Measurements from ENCODE around the gene PRMT5. TPM values are rescaled to one million over a fixed set of nuclear protein-coding genes. Genes with fewer than 3 reads are reported as not detected.

Gene PRMT5
- total and polyA plus RNA-seq, 2 donors: 31.8 to 76.4 TPM

GRCh38 chr14:22877000-22877501 lies 52.1 kb downstream of the PRMT5 start:
- peaks cover 0 to 4% of the 10 kb centered on the region in 2 donors for H3K27me3 ChIP-seq (ENCODE audit: control insufficient read depth in 2 of 2, insufficient read depth in 1 of 2, low read length in 1 of 2)
- peaks cover 50 to 54% of the 10 kb centered on the region in 2 donors for H3K36me3 ChIP-seq (ENCODE audit: control insufficient read depth in 2 of 2, insufficient read depth in 2 of 2, low read length in 1 of 2)
- no peaks in the 10 kb centered on the region for H3K9me3 ChIP-seq (ENCODE audit: control insufficient read depth in 2 of 2, insufficient read depth in 1 of 2, low read length in 1 of 2)
- no peak overlapping the region for H3K27ac ChIP-seq (ENCODE audit: low read depth in 1 of 2, low read length in 1 of 2)
- peaks cover 5 to 10% of the 10 kb centered on the region in 2 donors for H3K4me1 ChIP-seq (ENCODE audit: control insufficient read depth in 2 of 2, insufficient read depth in 2 of 2, low read length in 2 of 2)
- WGBS: 99% methylated on average over 22 of the region's 22 CpGs
- DNase-seq (ENCODE audit: low read depth in 6 of 9, low spot score in 9 of 9): no peak
- no peak overlapping the region for H3K4me3 ChIP-seq (ENCODE audit: low read length in 2 of 2)

DNA sequence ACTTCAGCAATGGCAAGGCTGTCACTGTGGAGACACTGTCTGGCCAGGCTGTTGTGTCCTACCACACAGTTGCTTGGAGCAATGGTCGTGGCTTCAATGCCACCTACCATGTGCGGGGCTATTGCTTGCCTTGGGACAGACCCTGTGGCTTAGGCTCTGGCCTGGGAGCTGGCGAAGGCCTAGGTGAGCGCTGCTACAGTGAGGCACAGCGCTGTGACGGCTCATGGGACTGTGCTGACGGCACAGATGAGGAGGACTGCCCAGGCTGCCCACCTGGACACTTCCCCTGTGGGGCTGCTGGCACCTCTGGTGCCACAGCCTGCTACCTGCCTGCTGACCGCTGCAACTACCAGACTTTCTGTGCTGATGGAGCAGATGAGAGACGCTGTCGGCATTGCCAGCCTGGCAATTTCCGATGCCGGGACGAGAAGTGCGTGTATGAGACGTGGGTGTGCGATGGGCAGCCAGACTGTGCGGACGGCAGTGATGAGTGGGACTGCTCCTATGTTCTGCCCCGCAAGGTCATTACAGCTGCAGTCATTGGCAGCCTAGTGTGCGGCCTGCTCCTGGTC lies 53.3 kb downstream of the PRMT5 start:
- Histone ChIP-seq H3K4me3 (ENCODE audit: low read length in 2 of 2) (no peak overlapping the region), H3K4me1 (ENCODE audit: control insufficient read depth in 2 of 2, insufficient read depth in 2 of 2, low read length in 2 of 2) (peaks cover 5 to 8% of the 10 kb centered on the region in 2 donors), H3K36me3 (ENCODE audit: control insufficient read depth in 2 of 2, insufficient read depth in 2 of 2, low read length in 1 of 2) (peaks cover 50 to 54% of the 10 kb centered on the region in 2 donors), H3K9me3 (ENCODE audit: control insufficient read depth in 2 of 2, insufficient read depth in 1 of 2, low read length in 1 of 2) (no peaks in the 10 kb centered on the region), H3K27ac (ENCODE audit: low read depth in 1 of 2, low read length in 1 of 2) (no peak overlapping the region), H3K27me3 (ENCODE audit: control insufficient read depth in 2 of 2, insufficient read depth in 1 of 2, low read length in 1 of 2) (no peaks in the 10 kb centered on the region)
- DNase-seq (ENCODE audit: low read depth in 6 of 9, low spot score in 9 of 9): no peak
- WGBS: 99% methylated on average over 20 of the region's 20 CpGs

- peaks cover 5 to 12% of the 10 kb centered on the region in 2 donors for H3K4me1 ChIP-seq (ENCODE audit: control insufficient read depth in 2 of 2, insufficient read depth in 2 of 2, low read length in 2 of 2)
- H3K27ac ChIP-seq (ENCODE audit: low read depth in 1 of 2, low read length in 1 of 2): no peak overlapping the region
- H3K9me3 ChIP-seq (ENCODE audit: control insufficient read depth in 2 of 2, insufficient read depth in 1 of 2, low read length in 1 of 2): no peaks in the 10 kb centered on the region
- WGBS: over 99% methylated on average over 15 of the region's 15 CpGs
- H3K36me3 ChIP-seq (ENCODE audit: control insufficient read depth in 2 of 2, insufficient read depth in 2 of 2, low read length in 1 of 2): peaks cover 50 to 54% of the 10 kb centered on the region in 2 donors
- DNase-seq (ENCODE audit: low read depth in 6 of 9, low spot score in 9 of 9): no peak
- no peaks in the 10 kb centered on the region for H3K27me3 ChIP-seq (ENCODE audit: control insufficient read depth in 2 of 2, insufficient read depth in 1 of 2, low read length in 1 of 2)
- H3K4me3 ChIP-seq (ENCODE audit: low read length in 2 of 2): no peak overlapping the region
Observed at GRCh38 chr14:22875003-22875747, 54.0 kb downstream of the PRMT5 start.

GRCh38 chr14:22872833-22873520 lies 56.2 kb downstream of the PRMT5 start:
- Histone ChIP-seq H3K36me3 (ENCODE audit: control insufficient read depth in 2 of 2, insufficient read depth in 2 of 2, low read length in 1 of 2) (peaks cover 42 to 47% of the 10 kb centered on the region in 2 donors), H3K27ac (ENCODE audit: low read depth in 1 of 2, low read length in 1 of 2) (no peak overlapping the region), H3K4me3 (ENCODE audit: low read length in 2 of 2) (peak overlapping the region; percentile 68 to 88), H3K9me3 (ENCODE audit: control insufficient read depth in 2 of 2, insufficient read depth in 1 of 2, low read length in 1 of 2) (no peaks in the 10 kb centered on the region), H3K27me3 (ENCODE audit: control insufficient read depth in 2 of 2, insufficient read depth in 1 of 2, low read length in 1 of 2) (no peaks in the 10 kb centered on the region), H3K4me1 (ENCODE audit: control insufficient read depth in 2 of 2, insufficient read depth in 2 of 2, low read length in 2 of 2) (peaks cover 5 to 14% of the 10 kb centered on the region in 2 donors)
- DNase-seq (ENCODE audit: low read depth in 6 of 9, low spot score in 9 of 9): no peak
- WGBS: 77% methylated on average over 10 of the region's 10 CpGs

- peak overlapping the region; percentile 68 to 88 for H3K4me3 ChIP-seq (ENCODE audit: low read length in 2 of 2)
- no peaks in the 10 kb centered on the region for H3K27me3 ChIP-seq (ENCODE audit: control insufficient read depth in 2 of 2, insufficient read depth in 1 of 2, low read length in 1 of 2)
- peaks cover 34 to 39% of the 10 kb centered on the region in 2 donors for H3K36me3 ChIP-seq (ENCODE audit: control insufficient read depth in 2 of 2, insufficient read depth in 2 of 2, low read length in 1 of 2)
- under 1% methylated on average over 45 of the region's 45 CpGs for WGBS
- peaks cover 5 to 14% of the 10 kb centered on the region in 2 donors for H3K4me1 ChIP-seq (ENCODE audit: control insufficient read depth in 2 of 2, insufficient read depth in 2 of 2, low read length in 2 of 2)
- peak overlapping the region; percentile 92 to 98 for H3K27ac ChIP-seq (ENCODE audit: low read depth in 1 of 2, low read length in 1 of 2)
- DNase-seq (ENCODE audit: low read depth in 6 of 9, low spot score in 9 of 9): peak in 6 of 9 donors; percentile 58 to 88 (median 77)
- no peaks in the 10 kb centered on the region for H3K9me3 ChIP-seq (ENCODE audit: control insufficient read depth in 2 of 2, insufficient read depth in 1 of 2, low read length in 1 of 2)
Observed at GRCh38 chr14:22872033-22872832, 56.9 kb downstream of the PRMT5 start.

DNA sequence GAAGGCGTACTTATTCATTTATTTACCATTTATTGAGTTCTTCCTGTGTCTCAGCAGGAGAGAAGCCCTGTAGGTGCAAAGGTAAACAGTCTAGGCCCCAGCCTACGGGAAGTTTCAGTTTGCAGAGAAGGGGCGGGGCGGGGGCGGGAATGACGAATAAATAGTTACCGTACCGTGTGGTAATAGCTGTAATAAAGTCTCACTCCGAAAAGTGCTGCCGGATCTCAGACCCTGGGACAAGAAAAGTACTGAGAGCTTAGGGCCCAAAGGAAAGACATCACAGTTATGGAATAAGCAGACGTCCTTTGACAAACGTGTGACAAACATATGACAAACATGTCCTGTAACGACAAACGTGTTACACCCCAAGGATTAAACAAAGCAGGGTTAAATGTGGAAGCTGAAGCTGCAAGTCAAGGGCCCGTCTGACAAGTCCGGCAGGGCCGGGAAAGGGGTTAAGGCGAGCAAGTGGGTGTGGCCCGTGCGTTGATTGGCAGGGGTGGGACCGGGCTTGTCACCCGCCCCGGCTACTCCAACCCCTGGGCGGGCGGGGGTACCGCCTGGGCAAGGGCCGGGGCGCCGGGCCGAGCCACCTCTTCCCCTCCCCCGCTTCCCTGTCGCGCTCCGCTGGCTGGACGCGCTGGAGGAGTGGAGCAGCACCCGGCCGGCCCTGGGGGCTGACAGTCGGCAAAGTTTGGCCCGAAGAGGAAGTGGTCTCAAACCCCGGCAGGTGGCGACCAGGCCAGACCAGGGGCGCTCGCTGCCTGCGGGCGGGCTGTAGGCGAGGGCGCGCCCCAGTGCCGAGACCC lies 57.7 kb downstream of the PRMT5 start, which contains the start of gene LRP10:
Gene LRP10, plus strand, starts transcription at position 517 of the 809 bp plus-strand sequence. CDS start 564 bp downstream, outside the sequence.
- Histone ChIP-seq H3K9me3 (ENCODE audit: control insufficient read depth in 2 of 2, insufficient read depth in 1 of 2, low read length in 1 of 2) (no peaks in the 10 kb centered on the region), H3K4me3 (ENCODE audit: low read length in 2 of 2) (peak within 1 kb of the TSS; percentile 68 to 88), H3K27ac (ENCODE audit: low read depth in 1 of 2, low read length in 1 of 2) (peak within 1 kb of the TSS; percentile 92 to 98), H3K36me3 (ENCODE audit: control insufficient read depth in 2 of 2, insufficient read depth in 2 of 2, low read length in 1 of 2) (peaks cover 26 to 31% of the 10 kb centered on the region in 2 donors), H3K4me1 (ENCODE audit: control insufficient read depth in 2 of 2, insufficient read depth in 2 of 2, low read length in 2 of 2) (peaks cover 5 to 14% of the 10 kb centered on the region in 2 donors), H3K27me3 (ENCODE audit: control insufficient read depth in 2 of 2, insufficient read depth in 1 of 2, low read length in 1 of 2) (no peaks in the 10 kb centered on the region)
- peak in 6 of 9 donors; percentile 64 to 88 (median 76) for DNase-seq (ENCODE audit: low read depth in 6 of 9, low spot score in 9 of 9)
- WGBS: 1% methylated on average over 50 of the region's 50 CpGs

GRCh38 chr14:22870811-22871223 lies 58.4 kb downstream of the PRMT5 start:
- H3K4me3 ChIP-seq (ENCODE audit: low read length in 2 of 2): peak overlapping the region; percentile 68 to 88
- peak in 1 of 9 donors; percentile 65 for DNase-seq (ENCODE audit: low read depth in 6 of 9, low spot score in 9 of 9)
- WGBS: 25% methylated on average over 1 of the region's 1 CpG
- H3K9me3 ChIP-seq (ENCODE audit: control insufficient read depth in 2 of 2, insufficient read depth in 1 of 2, low read length in 1 of 2): no peaks in the 10 kb centered on the region
- peaks cover 20 to 25% of the 10 kb centered on the region in 2 donors for H3K36me3 ChIP-seq (ENCODE audit: control insufficient read depth in 2 of 2, insufficient read depth in 2 of 2, low read length in 1 of 2)
- H3K27ac ChIP-seq (ENCODE audit: low read depth in 1 of 2, low read length in 1 of 2): peak overlapping the region; percentile 92 to 98
- peaks cover 5 to 14% of the 10 kb centered on the region in 2 donors for H3K4me1 ChIP-seq (ENCODE audit: control insufficient read depth in 2 of 2, insufficient read depth in 2 of 2, low read length in 2 of 2)
- no peaks in the 10 kb centered on the region for H3K27me3 ChIP-seq (ENCODE audit: control insufficient read depth in 2 of 2, insufficient read depth in 1 of 2, low read length in 1 of 2)
